GM10248 (cell line): Measurements from ENCODE around the gene CAST.

Experiments used
- CTCF ChIA-PET: fragments of 300-600 bp; sonication (Branson Sonifier 250); formaldehyde crosslinking; extraction: SDS; loops from one replicate; lab custom pipeline; 2021; ENCODE audit warnings: antibody characterized with exemption; lab: Yijun Ruan, JAX
- POLR2A ChIA-PET: fragments of 350-650 bp; sonication (Branson Sonifier 250); formaldehyde crosslinking; extraction: SDS; loops from one replicate; lab custom pipeline; 2020; ENCODE audit warnings: antibody characterized with exemption; lab: Yijun Ruan, JAX
- DNase-seq: peaks from one replicate; pipeline ENCODE4 v3.0.0; 2012; ENCODE audit errors: extremely low spot score
- CTCF ChIP-seq: IDR thresholded peaks from 2 replicates; pipeline ENCODE4 v1.5.1; 2012; ENCODE audit warnings: mild to moderate bottlenecking, low read depth; ENCODE audit errors: extremely low read depth, missing control alignments, control extremely low read depth

CAST gene

GRCh38 chr5:96817506-96817905 lies 155.3 kb downstream of the CAST start:
- ChIA-PET POLR2A (no interaction called here), CTCF (interaction anchor here (1.0 to 1.4 kb wide), 4 partner anchors 9 to 27 kb away, joined by 3 to 5 read pairs (median 4); partner anchors contain the start of gene ERAP1)
- no peak for DNase-seq
- no peak for TF ChIP-seq CTCF

- ChIA-PET CTCF (interaction anchor here (0.9 to 2.8 kb wide), 3 partner anchors 8 to 38 kb away, joined by 3 to 8 read pairs (median 3); no protein-coding TSS in a partner anchor), POLR2A (no interaction called here)
- no peak for TF ChIP-seq CTCF
- DNase-seq, result no peak
Observed at GRCh38 chr5:96818125-96818788, 156.1 kb downstream of the CAST start.

- DNase-seq, result no peak
- ChIA-PET CTCF (interaction anchor here (1.1 to 2.8 kb wide), 5 partner anchors 9 to 66 kb away, joined by 3 to 8 read pairs (median 3); no protein-coding TSS in a partner anchor), POLR2A (no interaction called here)
- TF ChIP-seq CTCF, result no peak
Observed at GRCh38 chr5:96819806-96820205, 157.6 kb downstream of the CAST start.

GRCh38 chr5:96821260-96821916 lies 159.2 kb downstream of the CAST start:
- no peak for TF ChIP-seq CTCF
- CTCF ChIA-PET, result interaction anchor here (0.8 to 2.0 kb wide), 6 partner anchors 8 to 53 kb away, joined by 3 to 8 read pairs (median 4); no protein-coding TSS in a partner anchor
- POLR2A ChIA-PET, result interaction anchor here (1.1 kb wide), 1 partner anchor 13 kb away, joined by 3 read pairs; the partner anchor contains the start of gene ERAP1
- DNase-seq, result no peak

GRCh38 chr5:96822686-96823459 lies 160.7 kb downstream of the CAST start:
- no peak for DNase-seq
- POLR2A ChIA-PET, result no interaction called here
- CTCF ChIA-PET, result no interaction called here

More at GRCh38 chr5:96822686-96823459, 160.7 kb downstream of the CAST start:
- no peak for TF ChIP-seq CTCF
